IPS-18a (cell line): Measurements from ENCODE around the gene TBC1D4.

Experiments used
- H3K27ac ChIP-seq: one replicate; pipeline ENCODE4 v1.5.1; 2013; ENCODE audit warnings: low read length
- H3K27me3 ChIP-seq: one replicate; pipeline ENCODE4 v1.6.1; 2013; ENCODE audit warnings: mild to moderate bottlenecking, low read length; ENCODE audit not compliant: control insufficient read depth, insufficient read depth
- H3K36me3 ChIP-seq: one replicate; pipeline ENCODE4 v1.6.1; 2013; ENCODE audit warnings: low read depth, low read length; ENCODE audit not compliant: control insufficient read depth
- H3K4me1 ChIP-seq: one replicate; pipeline ENCODE4 v1.6.1; 2013; ENCODE audit warnings: low read depth, low read length; ENCODE audit not compliant: control insufficient read depth
- H3K4me3 ChIP-seq: one replicate; pipeline ENCODE4 v1.5.1; 2013; ENCODE audit warnings: low read length
- H3K9ac ChIP-seq: one replicate; pipeline ENCODE4 v1.6.1; 2013; ENCODE audit warnings: mild to moderate bottlenecking, low read length, moderate library complexity
- H3K9me3 ChIP-seq: one replicate; pipeline ENCODE4 v1.6.1; 2013; ENCODE audit warnings: low read depth, low read length; ENCODE audit not compliant: control insufficient read depth

TBC1D4 gene

DNA sequence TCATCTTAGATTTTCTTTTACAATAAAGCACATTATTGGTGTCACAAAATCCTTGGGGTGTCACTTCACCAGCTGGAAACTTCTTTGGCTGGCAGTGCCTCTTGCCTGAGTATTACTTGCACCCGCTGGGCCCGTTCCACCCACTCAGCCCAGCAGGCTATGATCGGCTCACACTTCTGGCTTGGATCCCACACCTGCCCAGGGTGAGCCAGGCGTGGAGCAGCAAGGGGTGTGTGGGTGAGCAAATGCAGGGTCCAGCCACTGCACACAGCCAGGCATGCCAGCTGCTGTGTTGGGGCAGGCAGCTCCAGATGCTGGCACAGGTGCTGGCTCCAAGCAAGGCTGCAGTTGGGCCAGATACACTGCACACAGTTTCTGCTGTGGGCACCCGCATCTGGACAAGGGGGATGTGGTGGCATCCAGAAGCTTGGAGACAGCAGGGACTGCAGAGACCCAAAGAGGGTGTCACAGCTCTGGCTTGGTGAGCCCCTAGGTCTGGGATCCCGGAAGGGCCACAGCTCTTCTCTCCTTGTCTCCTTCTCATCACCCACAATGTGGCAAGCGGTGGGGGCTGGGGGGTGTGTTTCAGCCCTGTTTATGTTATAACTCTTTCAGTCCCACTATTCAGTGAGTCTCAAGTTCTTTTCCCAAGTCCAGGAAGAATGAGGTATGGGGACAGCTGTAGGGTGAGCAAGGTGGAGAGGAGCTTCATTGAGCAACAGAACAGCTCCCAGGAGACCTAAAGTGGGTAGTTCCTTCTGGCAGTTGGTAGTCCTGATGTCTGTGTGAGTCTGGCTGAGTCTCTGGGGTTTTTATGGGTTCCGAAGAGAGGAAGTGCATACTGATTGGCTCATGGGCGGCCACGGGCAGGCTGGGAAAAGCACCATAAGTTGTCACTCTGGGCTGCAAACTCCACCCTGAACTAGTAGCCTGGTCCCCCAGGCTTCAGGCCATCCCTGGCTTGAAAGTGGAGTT lies 25.3 kb upstream of the TBC1D4 start:
- Histone ChIP-seq H3K9ac (no peak overlapping the region), H3K9me3 (no peaks in the 10 kb centered on the region), H3K4me3 (no peak overlapping the region), H3K27ac (no peak overlapping the region), H3K27me3 (no peaks in the 10 kb centered on the region), H3K4me1 (no peaks in the 10 kb centered on the region), H3K36me3 (no peaks in the 10 kb centered on the region)

GRCh38 chr13:75506018-75506417 lies 24.0 kb upstream of the TBC1D4 start:
- Histone ChIP-seq H3K36me3 (no peaks in the 10 kb centered on the region), H3K4me1 (no peaks in the 10 kb centered on the region), H3K9me3 (no peaks in the 10 kb centered on the region), H3K27me3 (no peaks in the 10 kb centered on the region), H3K27ac (no peak overlapping the region), H3K4me3 (no peak overlapping the region), H3K9ac (no peak overlapping the region)

GRCh38 chr13:75505327-75505726 lies 23.4 kb upstream of the TBC1D4 start:
- H3K4me3 ChIP-seq, result no peak overlapping the region
- H3K9ac ChIP-seq, result no peak overlapping the region
- no peaks in the 10 kb centered on the region for H3K4me1 ChIP-seq
- H3K9me3 ChIP-seq, result no peaks in the 10 kb centered on the region
- H3K27me3 ChIP-seq, result no peaks in the 10 kb centered on the region
- H3K36me3 ChIP-seq, result no peaks in the 10 kb centered on the region
- H3K27ac ChIP-seq, result no peak overlapping the region

DNA sequence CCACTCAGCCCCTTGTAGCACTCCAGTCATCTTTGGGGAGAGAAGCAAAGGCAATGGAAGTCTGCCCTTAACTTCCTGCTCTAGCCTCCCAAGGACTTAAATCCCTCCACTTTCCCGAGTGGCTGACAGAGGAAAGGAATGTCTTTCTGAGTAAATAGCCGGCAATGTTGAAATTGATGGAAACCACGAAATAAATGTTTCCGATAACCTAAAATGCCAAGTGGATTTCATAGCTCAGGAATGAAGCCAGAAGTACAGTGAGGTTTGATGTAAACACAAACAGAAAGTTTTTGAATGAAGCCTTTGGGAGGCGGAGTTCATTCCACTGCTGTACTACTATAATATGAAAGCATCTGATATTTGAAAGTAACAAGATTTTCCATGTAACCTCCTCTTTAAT lies 14.0 kb upstream of the TBC1D4 start:
- H3K36me3 ChIP-seq, result no peaks in the 10 kb centered on the region
- no peaks in the 10 kb centered on the region for H3K9me3 ChIP-seq
- no peak overlapping the region for H3K9ac ChIP-seq
- no peak overlapping the region for H3K4me3 ChIP-seq
- H3K27ac ChIP-seq, result no peak overlapping the region
- H3K27me3 ChIP-seq, result no peaks in the 10 kb centered on the region
- no peaks in the 10 kb centered on the region for H3K4me1 ChIP-seq

GRCh38 chr13:75494491-75494890 lies 12.5 kb upstream of the TBC1D4 start:
- no peak overlapping the region for H3K9ac ChIP-seq
- H3K27me3 ChIP-seq, result no peaks in the 10 kb centered on the region
- no peak overlapping the region for H3K27ac ChIP-seq
- H3K36me3 ChIP-seq, result no peaks in the 10 kb centered on the region
- H3K9me3 ChIP-seq, result no peaks in the 10 kb centered on the region
- no peaks in the 10 kb centered on the region for H3K4me1 ChIP-seq
- no peak overlapping the region for H3K4me3 ChIP-seq

DNA sequence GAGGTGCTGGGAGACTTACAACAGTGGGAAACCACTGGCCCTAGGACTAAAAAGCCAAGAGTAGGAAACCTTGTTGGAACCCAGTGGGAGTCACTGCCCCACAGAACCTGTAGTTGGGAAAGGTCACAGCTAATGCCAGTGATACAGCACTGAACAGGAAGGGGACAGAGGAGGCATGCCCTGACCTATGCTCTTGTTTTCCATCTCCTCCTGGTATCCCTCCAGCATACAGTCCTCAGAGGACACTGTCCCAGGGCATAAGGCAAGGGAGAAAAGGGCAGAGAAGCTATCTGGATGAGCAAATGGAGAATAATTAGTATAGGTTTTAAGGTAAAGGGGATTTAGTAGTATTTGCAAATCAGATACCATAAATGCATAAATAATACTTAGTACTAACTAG lies 11.2 kb upstream of the TBC1D4 start:
- H3K36me3 ChIP-seq, result no peaks in the 10 kb centered on the region
- no peak overlapping the region for H3K27ac ChIP-seq
- no peak overlapping the region for H3K4me3 ChIP-seq
- H3K9me3 ChIP-seq, result no peaks in the 10 kb centered on the region
- H3K4me1 ChIP-seq, result no peaks in the 10 kb centered on the region
- no peak overlapping the region for H3K9ac ChIP-seq
- H3K27me3 ChIP-seq, result no peaks in the 10 kb centered on the region

GRCh38 chr13:75492389-75492788 lies 10.4 kb upstream of the TBC1D4 start:
- Histone ChIP-seq H3K27ac (no peak overlapping the region), H3K9ac (no peak overlapping the region), H3K36me3 (no peaks in the 10 kb centered on the region), H3K27me3 (no peaks in the 10 kb centered on the region), H3K9me3 (no peaks in the 10 kb centered on the region), H3K4me1 (no peaks in the 10 kb centered on the region), H3K4me3 (no peak overlapping the region)

DNA sequence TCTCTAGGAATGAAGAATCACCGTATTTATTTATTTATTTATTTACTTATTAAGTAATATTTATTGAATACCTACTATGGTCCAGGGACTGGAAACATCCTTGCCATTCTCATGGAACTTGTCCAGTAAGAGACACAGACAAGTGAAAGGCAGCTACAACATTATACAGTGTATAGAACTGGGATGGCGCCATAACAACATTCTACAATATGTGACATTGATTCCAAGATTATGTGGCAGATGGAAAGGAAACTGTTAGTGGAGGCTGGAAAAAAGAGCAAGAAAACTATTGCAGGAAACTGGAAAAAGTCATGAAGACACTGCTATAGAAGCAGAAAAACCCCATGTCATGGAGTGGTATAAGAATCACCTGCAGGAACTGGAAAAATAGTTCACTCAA lies 9.4 kb upstream of the TBC1D4 start:
- Histone ChIP-seq H3K4me1 (no peaks in the 10 kb centered on the region), H3K9ac (no peak overlapping the region), H3K9me3 (no peaks in the 10 kb centered on the region)

DNA sequence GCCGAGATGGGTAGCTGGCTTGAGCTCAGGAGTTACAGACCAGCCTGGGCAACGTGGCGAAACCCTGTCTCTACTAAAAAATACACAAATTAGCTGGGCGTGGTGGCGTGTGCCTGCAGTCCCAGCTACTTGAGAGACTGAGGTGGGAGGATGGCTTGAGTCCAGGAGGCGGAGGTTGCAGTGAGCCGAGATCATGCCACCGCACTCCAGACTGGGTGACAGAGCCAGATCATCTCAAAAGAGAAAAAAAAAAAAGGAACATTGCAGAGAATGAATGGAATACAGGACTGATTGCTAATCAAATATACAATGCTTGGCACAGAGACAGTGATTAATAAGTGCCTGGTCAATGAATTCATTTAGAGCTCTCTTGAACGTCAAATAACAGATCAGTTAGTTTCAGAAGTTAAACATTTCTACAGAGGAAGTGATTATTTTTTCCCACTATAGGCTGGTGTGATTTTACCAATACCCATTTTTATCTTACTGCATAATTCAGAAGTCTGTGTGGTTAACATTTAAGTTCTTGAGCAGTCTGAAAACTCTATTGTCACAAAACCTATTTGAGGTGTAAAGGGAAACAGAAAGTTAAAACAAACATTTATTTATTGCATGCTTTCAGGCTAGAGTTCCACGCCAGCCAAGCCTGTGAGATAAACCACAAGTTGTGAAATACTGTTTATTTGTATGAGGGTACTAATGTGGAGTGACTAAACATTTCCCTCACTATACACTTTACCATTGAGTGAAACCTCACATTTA lies 7.7 kb upstream of the TBC1D4 start:
- Histone ChIP-seq H3K27me3 (no peaks in the 10 kb centered on the region), H3K9me3 (no peaks in the 10 kb centered on the region), H3K9ac (no peak overlapping the region), H3K4me3 (no peak overlapping the region), H3K36me3 (no peaks in the 10 kb centered on the region), H3K4me1 (peaks cover 7% of the 10 kb centered on the region), H3K27ac (no peak overlapping the region)

More for the DNA sequence above, 9.4 kb upstream of the TBC1D4 start:
- Histone ChIP-seq H3K27ac (no peak overlapping the region), H3K4me3 (no peak overlapping the region), H3K27me3 (no peaks in the 10 kb centered on the region), H3K36me3 (no peaks in the 10 kb centered on the region)

GRCh38 chr13:75486146-75487062 lies 4.4 kb upstream of the TBC1D4 start:
- H3K9me3 ChIP-seq, result no peaks in the 10 kb centered on the region
- no peaks in the 10 kb centered on the region for H3K27me3 ChIP-seq
- H3K27ac ChIP-seq, result no peak overlapping the region
- H3K36me3 ChIP-seq, result no peaks in the 10 kb centered on the region
- no peak overlapping the region for H3K4me3 ChIP-seq
- peaks cover 13% of the 10 kb centered on the region for H3K4me1 ChIP-seq
- H3K9ac ChIP-seq, result no peak overlapping the region
